Heart right ventricle (tissue), 16 donors: Measurements from ENCODE around the gene SHQ1. TPM values are rescaled to one million over a fixed set of nuclear protein-coding genes. Genes with fewer than 3 reads are reported as not detected.

Experiments used
- ATAC-seq, 8 donors: fragments of 200-7000 bp; cut with Tn5 transposase; one replicate each; pipeline ENCODE4 v1.9.1; 2020; ENCODE audit warnings: mild to moderate bottlenecking in 8 of 8, moderate library complexity in 8 of 8, moderate number of reproducible peaks in 1 of 8
- DNase-seq, 2 donors: peaks; one replicate each; pipeline ENCODE4 v3.0.0-alpha.2; 2020
- H3K27ac ChIP-seq, 10 donors: fragments of 200-600 bp; sonication (generic) in 2 of 10; one replicate each; pipeline versions ENCODE4 v1.5.0 to v1.8.0; 2020 to 2022; ENCODE audit warnings: mild to moderate bottlenecking in 3 of 10
- H3K27me3 ChIP-seq, 7 donors: fragments of 200-600 bp; one replicate each; pipeline ENCODE4 v1.8.0; 2021 to 2022; ENCODE audit warnings: mild to moderate bottlenecking in 2 of 7
- H3K36me3 ChIP-seq, 9 donors: fragments of 200-600 bp; sonication (generic) in 1 of 9; one replicate each; pipeline versions ENCODE4 v1.5.0 to v1.8.0; 2020 to 2022; ENCODE audit warnings: mild to moderate bottlenecking in 2 of 9
- H3K4me1 ChIP-seq, 9 donors: fragments of 200-600 bp; sonication (generic) in 1 of 9; one replicate each; pipeline versions ENCODE4 v1.5.0 to v1.8.0; 2020 to 2022; ENCODE audit warnings: mild to moderate bottlenecking in 4 of 9
- H3K4me3 ChIP-seq, 10 donors: fragments of 200-600 bp; sonication (generic) in 2 of 10; one replicate each; pipeline versions ENCODE4 v1.5.0 to v1.8.0; 2020 to 2022; ENCODE audit warnings: mild to moderate bottlenecking in 7 of 10, moderate library complexity in 2 of 10
- H3K9me3 ChIP-seq, 11 donors: fragments of 200-600 bp in 10 of 11; sonication (generic) in 2 of 11; one replicate each; pipeline versions ENCODE4 v1.5.0 to v1.8.0; 2013 to 2022; ENCODE audit warnings: mild to moderate bottlenecking in 2 of 11, control low read depth in 1 of 11, moderate library complexity in 1 of 11
- CTCF ChIP-seq, 9 donors: fragments of 200-600 bp; sonication (generic) in 2 of 9; IDR thresholded peaks; one replicate each; pipeline versions ENCODE4 v1.5.0 to v1.8.0; 2021 to 2022; ENCODE audit warnings: antibody characterized with exemption in 9 of 9, mild to moderate bottlenecking in 5 of 9, moderate library complexity in 1 of 9
- WGBS, 2 donors: extraction: QIAGEN DNeasy Blood & Tissue Kit; methylation state at CpG; one replicate each; pipeline ENCODE4 v1.1.7; 2013; ENCODE audit warnings: inconsistent platforms in 1 of 2; 5-methylcytosine and 5-hydroxymethylcytosine counted together
- intact Hi-C, 10 donors: fragments of 100-400 bp; cut with DNase I; formaldehyde crosslinking; loops; one replicate each; pipeline versions ENCODE4 v1.11.1 to v1.14.2; 2022
- polyA plus RNA-seq, 2 donors: library from polyadenylated mRNA; stranded (reverse); fragments of 200-250 nt; gene quantifications; one replicate each; pipeline ENCODE4 v1.2.3, GENCODE V29; 2013
- total RNA-seq, 10 donors: library from RNA; stranded (reverse); fragmentation: NEBNext Ultra II Directional in 3 of 10; extraction: Animal tissue kit (Norgen Biotek cat#: 25700) in 3 of 10; gene quantifications; one replicate each; pipeline versions ENCODE4 v1.2.1 to v1.2.4, GENCODE V29; 2021 to 2023
- donor health status: Arrhythmogenic right ventricular cardiomyopathy.
- donor health status: ischemic (EF 13 %, LVEDD 7.1; RV severe dilation, severe dysfunction).
- donor health status: healthy with polysubstance abuse.
- donor health status: DM: no; HTN: yes; CAD: no.
- donor health status: DM: no; HTN: no; CAD: no.
- donor health status: ischemic (EF 25% LVEDD 6.9; RV normal size, moderate dysfunction).
- donor health status: ischemic (EF 25% LVEDD 5.7; RV mildly dilated, moderate dysfunction).
- donor health status: healthy.
- donor health status: DM: yes; HTN: yes; CAD: no.
- donor health status: Ischemic cardiomyopathy.
- donor health status: ischemic (EF 35%, LVEDD 5.7; RV mildly dilated, moderate dysfunction).
- donor health status: nonischemic (EF 11% LVEDD 7.7; RV severe dilation, severe dysfunction).
- donor health status: DM: yes; HTN: yes; CAD: no.
- donor health status: PGD.
- donor health status: ischemic (EF 29% LVEDD 5.4; RV normal size, mild dysfunction).
- donor health status: nonischemic (EF 23%, LVEDD 6.1; RV moderate dilation, normal function).

Gene SHQ1
- total and polyA plus RNA-seq, 12 donors: 8.0 to 24.0 (median 17.2) TPM

- H3K27me3 ChIP-seq: no peaks in the 10 kb centered on the region
- H3K27ac ChIP-seq: no peak overlapping the region
- H3K36me3 ChIP-seq: peaks cover 0 to 16% (median 0%) of the 10 kb centered on the region in 9 donors
- peaks cover 0 to 17% (median 0%) of the 10 kb centered on the region in 9 donors for H3K4me1 ChIP-seq
- no peak for TF ChIP-seq CTCF (IDR thresholded peaks at IDR 0.05)
- ATAC-seq (peak in 1 of 8 donors; percentile 41), DNase-seq (no peak)
- no peaks in the 10 kb centered on the region for H3K9me3 ChIP-seq
- 60 to 71% methylated on average over 3 of the region's 3 CpGs for WGBS, 2 donors
- intact Hi-C loops: no loop called here
- H3K4me3 ChIP-seq: no peak overlapping the region
These were observed 86.8 kb downstream of the SHQ1 start for GRCh38 chr3:72761410-72761809.

DNA sequence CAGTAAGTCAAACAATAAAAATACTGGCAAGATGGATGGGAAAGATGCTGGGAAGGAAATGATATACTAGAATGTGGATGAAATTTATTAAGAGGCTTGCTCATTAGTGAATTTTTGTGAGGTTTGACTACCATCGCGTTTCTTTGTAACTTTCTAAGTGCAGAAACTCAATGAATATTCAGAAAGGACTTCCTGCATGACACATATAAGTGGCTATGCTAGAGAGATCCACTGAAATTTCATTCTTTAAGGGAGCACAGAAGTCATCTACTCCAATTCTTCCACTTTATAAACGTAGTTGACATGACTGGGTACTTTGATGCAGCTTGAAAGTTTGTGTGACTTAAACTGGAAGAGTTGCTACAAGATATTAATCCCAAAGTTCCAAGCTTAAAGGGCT lies 88.0 kb downstream of the SHQ1 start:
- H3K27ac ChIP-seq: no peak overlapping the region
- H3K36me3 ChIP-seq: peaks cover 0 to 16% (median 0%) of the 10 kb centered on the region in 9 donors
- 89 to 90% methylated on average over 3 of the region's 3 CpGs for WGBS, 2 donors
- H3K4me3 ChIP-seq: no peak overlapping the region
- ATAC-seq: no peak
- DNase-seq: no peak
- no peak for TF ChIP-seq CTCF (IDR thresholded peaks at IDR 0.05)
- intact Hi-C loops: no loop called here
- H3K4me1 ChIP-seq: peaks cover 0 to 17% (median 0%) of the 10 kb centered on the region in 9 donors
- no peaks in the 10 kb centered on the region for H3K9me3 ChIP-seq
- H3K27me3 ChIP-seq: no peaks in the 10 kb centered on the region

GRCh38 chr3:72756900-72757299 lies 91.3 kb downstream of the SHQ1 start:
- TF ChIP-seq CTCF (IDR thresholded peaks at IDR 0.05): no peak
- WGBS, 2 donors: 76 to 77% methylated on average over 3 of the region's 3 CpGs
- ATAC-seq (peak in 1 of 8 donors; percentile 43), DNase-seq (no peak)
- intact Hi-C loops: no loop called here
- Histone ChIP-seq H3K9me3 (no peaks in the 10 kb centered on the region), H3K27ac (no peak overlapping the region), H3K4me1 (peaks cover 0 to 9% (median 0%) of the 10 kb centered on the region in 9 donors), H3K36me3 (peaks cover 0 to 12% (median 0%) of the 10 kb centered on the region in 9 donors), H3K4me3 (no peak overlapping the region), H3K27me3 (no peaks in the 10 kb centered on the region)

- 96 to 100% methylated on average over 2 of the region's 2 CpGs for WGBS, 2 donors
- intact Hi-C loops: no loop called here
- no peaks in the 10 kb centered on the region for H3K9me3 ChIP-seq
- ATAC-seq (no peak), DNase-seq (no peak)
- no peaks in the 10 kb centered on the region for H3K27me3 ChIP-seq
- no peak overlapping the region for H3K27ac ChIP-seq
- H3K36me3 ChIP-seq: peaks cover 0 to 19% (median 0%) of the 10 kb centered on the region in 9 donors
- no peak for TF ChIP-seq CTCF (IDR thresholded peaks at IDR 0.05)
- H3K4me3 ChIP-seq: no peak overlapping the region
- peaks cover 0 to 9% (median 0%) of the 10 kb centered on the region in 9 donors for H3K4me1 ChIP-seq
These were observed 93.7 kb downstream of the SHQ1 start for GRCh38 chr3:72754582-72754981.
